Islet precursor cell (in vitro differentiated cells): ENCODE data around the gene HAUS2.
"Not testable (repeated sequence)": the region's sequence is repeated elsewhere in the genome, so short reads cannot be mapped to it uniquely, and the experiment has no call there.

Experiments used
- DNase-seq: peaks from one replicate; pipeline ENCODE4 v3.0.0-alpha.2; 2018

Gene HAUS2

DNA sequence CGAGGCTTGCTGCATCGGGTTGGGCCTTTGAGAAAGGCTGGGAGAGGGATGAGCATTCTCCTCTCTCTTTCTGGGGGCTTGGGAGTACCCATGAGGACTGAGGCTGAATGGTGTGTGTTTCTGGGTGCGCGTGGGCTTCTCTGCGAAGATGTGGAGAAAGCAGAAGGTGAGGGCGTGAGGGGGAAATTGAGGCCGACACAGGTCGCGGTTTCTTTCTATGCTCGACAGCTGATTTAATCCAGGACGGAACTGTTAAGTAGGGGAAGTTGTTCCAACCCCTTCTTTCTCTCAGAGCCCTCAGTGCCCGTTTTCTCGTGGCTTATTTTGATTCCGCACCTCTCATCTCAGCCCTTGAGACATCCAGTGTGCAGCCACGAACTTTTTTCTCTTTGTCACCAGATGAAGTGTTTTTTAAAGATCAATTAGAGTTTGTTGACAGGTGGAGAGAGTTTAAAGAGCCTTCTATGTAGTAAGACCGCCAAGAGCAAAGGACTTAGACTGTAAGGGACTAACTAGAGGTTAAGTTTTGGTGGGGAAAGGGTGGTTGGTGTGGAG, 27.5 kb downstream of the HAUS2 start:
- DNase-seq: no peak

DNA sequence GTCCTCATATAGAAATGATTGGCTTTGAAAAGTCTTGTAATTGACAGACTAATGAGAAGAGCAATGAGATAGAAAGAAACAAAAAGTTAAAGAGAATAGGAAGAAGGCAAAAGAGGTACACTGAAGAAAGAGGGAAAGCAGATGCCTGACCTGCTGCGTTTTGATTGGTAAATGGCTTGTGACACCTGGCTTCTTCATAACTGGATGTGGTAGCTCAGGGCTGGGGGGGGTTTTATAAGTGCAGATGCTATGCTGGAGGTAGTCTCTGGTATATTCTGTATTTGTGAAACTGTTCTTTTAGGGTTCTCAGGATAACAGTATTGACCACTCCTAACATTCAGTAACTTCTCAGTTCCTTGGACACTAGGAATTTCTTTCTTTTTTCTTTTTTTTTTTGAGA, 28.1 kb downstream of the HAUS2 start:
- DNase-seq: no peak

DNA sequence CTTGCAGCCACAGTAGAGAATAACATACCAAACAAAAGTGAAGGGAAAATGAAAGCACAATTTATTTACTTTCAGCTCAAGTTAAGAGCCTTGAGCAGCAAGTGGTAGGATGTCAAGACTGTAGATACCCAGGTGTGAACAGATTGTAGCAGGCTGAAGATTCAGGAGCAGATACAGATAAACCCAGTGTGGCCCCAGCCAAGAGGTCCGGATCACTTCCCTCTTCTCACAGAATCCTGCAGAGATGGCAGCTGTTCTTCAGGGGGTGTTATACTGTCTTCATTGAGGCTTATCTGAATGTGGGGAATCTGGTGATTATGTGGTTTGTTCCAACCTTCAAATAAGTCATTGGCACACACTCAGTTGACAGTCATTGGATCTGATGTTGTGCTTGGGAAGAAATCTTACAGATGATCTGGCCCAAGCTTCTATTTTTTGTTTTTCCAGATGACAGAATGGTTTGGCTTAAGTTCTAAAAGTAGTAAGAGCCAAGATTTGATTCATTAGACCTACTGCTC, 28.9 kb downstream of the HAUS2 start:
- no peak for DNase-seq

DNA sequence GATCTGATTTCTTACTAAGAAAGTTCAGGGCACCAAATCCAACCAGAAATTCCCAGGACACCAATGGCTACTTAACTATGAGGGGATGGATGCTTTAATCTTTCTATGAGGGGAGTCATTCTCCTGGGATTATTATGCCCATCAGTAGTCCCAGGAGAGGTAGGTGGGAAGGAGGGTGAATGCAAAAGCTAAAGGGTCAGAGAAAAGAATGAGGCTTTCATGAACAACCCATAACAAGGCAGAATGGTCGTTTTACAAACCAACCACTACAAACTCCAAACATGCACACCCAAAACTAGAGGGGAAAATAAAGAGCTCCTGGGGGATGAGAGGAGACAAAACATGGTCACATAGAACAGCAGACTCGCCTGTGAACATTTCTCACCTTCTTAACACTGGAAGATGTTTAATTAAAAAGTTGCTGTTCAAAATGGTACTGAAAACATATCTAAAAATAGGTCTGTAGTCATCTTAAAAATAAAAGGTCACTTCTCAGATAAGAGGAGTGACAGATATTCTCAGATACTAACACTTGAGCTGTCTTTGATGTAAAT, 30.4 kb downstream of the HAUS2 start:
- no peak for DNase-seq

DNA sequence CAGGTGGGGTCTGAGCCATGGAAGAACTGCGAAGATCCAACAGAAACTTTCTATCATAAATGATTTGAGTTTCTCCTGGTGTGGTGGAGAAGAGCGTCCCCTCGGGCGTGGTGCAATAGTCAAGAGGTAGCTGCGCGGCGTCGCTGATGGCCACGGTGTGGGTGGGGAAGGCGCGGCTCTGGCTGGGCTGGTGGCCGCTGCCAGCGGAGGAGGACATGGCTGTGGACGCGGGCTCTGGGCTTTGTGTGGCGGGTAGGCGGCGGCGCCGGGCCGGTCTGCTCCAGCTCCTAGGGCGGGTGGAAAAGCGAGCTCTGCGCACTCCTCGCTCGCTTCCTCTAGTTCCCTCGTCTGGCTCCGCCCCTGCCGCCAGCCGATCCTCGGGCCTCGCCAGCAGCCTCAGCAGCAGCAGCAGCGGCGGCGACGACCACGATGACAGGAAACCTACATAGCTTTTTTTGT, 32.7 kb downstream of the HAUS2 start:
- peak; percentile 94 for DNase-seq

DNA sequence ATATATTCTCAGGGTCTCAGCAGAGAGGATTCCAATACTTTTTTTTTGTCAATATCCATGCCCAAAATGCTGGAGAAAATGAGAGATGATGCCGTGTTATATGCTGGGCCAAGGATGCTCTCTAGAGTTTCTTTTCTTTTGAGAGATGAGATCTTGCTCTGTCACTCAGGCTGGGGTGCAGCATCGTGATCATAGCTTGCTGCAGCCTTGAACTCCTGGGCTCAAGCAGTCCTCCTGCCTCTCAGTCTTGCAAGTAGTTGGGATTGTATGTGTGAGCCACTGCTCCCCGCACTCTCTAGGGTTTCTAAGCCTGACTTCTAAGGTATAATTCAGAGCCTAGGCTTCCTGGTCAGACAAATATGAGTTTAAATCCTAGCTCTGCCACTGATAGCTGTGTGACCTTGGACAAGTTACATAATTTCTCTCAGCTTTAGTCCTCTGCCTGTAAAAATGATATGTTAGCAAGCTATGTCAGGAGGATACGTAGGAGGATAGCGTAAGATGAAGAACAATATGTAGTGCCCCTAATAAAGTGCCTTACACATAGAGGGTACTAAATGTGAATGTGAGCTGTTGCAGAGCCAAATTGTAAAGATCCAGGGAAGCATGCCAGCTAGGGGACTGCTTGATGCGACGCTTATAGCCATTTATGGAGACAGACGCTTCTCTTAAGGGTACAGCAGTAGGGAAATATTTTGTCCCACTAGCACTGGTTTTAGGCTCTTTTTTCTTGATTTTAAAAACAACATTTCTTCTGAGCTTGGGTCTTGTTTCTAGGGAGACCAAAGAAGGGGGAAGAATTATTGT, 34.1 kb downstream of the HAUS2 start:
- DNase-seq: peak; percentile 29

DNA sequence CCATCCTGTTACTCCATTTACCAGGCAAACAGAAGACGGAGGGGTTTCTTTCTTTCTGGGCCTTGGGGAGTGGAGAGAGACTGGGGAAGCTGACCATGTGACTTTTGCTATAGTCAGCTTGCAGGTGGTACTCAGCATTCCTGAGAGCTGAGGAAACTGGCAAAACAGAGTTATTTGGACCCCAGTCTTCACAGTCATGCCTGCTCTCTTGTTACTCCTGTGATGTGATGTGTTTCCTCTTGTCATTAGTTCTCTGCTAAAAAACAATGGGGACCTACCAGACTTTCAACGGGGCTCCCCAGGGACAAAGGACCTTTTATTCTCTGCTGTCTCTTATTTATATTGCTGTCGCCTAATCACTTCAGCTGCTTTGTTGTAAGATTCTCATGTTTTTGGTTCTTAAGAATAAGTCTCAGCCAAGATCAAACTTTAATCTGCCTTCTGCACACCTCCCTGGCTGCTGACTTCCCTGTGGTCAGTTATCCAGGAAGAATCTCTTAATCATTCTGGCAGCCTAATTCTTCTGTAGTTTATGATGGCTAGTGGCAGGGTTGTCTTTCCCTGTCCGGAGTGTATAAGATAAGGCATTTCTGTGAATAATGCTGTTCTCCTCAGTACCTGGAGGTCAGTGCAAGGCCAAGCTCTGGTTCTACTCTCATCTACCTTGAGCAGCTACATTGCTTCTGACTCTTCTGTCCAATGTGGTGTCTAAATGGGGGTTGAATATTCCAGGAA, 35.6 kb downstream of the HAUS2 start:
- peak; percentile 57 for DNase-seq

DNA sequence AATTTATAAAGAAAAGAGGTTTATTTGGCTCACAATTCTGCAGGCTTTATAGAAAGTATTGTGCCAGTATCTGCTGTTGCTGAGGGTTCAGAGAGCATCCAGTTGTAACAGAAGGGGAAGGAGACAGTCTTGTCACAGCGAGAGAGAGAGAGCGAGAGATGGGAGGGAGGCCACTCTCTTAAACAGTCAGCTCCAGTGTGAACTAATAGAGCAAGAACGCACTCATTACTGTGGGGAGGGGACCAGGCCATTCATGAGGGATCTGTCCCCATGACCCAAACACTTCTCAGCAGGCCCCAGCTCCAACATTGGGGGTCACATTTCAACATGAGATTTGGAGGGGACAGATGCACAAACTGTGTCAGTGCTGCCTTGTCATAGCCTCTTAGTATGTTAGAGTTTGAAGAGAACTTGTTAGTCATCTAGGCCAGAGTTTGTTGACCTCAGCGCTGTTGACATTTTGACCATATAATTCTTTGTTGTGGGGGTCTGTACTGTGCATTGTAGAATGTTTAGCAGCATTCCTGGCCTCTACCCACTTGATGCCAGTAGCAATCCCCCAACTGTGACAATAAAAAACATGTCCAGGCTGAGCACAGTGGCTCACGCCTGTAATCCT, 42.1 kb downstream of the HAUS2 start:
- peak; percentile 41 for DNase-seq

DNA sequence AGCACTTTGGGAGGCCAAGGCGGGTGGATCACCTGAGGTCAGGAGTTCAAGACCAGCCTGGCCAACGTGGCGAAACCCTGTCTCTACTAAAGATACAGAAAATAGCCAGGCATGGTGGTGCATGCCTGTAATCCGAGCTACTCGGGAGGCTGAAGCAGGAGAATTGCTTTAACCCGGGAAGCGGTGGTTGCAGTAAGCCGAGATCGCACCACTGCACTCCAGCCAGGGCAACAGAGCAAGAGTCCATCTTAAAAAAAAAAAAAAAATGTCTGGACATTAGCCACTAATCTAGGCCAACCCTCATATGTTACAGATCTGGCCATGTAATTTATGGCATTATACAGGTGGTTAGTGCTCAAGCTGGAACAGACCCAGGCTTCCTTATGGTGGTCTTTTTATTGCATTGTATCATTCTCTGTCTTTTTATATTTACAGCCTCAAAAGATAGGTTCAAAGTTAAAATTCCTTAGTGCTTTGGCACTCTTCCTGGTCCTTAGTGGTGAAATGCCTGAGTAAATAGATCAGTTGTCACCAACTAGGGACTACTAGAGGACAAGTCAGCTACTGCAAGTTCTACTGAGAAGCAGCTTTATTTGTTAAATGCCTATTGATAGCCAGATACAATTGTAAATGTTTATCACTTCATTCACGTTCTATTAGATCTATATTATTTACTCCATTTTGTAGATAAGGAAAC, 42.7 kb downstream of the HAUS2 start:
- peak; percentile 20 for DNase-seq

DNA sequence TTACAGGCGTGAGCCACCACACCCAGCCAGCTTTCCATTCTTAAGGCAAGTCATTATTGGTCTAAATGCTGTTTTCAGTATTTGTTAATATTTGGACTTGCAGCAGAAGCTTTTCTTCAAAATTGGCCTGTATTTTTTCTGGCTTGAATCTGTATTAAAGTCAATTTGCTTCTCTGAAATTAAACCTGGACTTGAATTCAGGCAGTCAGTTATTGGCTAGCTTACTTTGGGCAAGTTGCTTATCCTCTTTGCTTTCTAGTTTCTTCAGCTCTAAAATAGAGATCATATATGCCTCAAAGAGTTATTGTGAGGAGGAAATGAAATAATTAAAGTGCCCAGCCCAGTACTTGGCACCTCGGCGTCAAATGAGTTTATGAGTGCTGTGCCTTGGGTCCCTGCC, 44.1 kb downstream of the HAUS2 start:
- DNase-seq: no peak

DNA sequence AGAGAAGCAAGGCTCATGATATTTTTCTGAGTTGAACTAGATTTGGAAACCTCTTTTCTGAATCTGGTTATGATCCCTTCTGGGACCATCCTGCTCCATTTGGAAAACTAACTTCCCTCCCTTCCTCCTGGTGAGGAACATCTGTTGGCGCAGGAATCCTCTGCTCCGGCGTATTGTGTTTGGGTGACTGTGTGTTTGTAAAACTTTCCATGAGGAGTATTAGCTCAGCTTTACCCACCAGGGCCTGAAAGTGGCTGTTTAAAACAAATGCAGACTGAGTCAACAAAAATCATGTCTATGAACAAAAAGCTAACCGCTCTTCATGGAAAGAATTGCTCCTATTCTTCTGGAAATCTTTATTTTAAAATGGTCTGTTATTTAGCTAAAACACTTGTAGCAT, 44.5 kb downstream of the HAUS2 start:
- no peak for DNase-seq

DNA sequence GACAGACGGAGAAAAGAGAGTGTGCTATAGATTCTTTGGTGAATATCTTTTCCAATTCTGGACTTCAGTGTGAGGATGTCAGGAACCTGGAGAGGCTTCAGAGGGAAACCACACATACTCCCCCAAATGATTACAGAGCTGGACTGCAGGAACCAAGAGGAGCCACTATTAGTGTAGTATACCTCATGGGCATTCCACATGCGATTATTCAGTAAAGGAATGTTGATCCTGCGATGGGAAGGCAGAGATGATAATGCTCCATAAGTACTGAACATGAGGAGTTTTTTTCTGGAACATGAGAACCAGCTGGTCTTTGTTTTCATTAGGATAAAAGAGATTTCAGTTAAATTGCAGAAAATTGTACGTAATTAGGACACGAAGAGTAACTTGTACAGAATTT, 45.5 kb downstream of the HAUS2 start:
- no peak for DNase-seq

DNA sequence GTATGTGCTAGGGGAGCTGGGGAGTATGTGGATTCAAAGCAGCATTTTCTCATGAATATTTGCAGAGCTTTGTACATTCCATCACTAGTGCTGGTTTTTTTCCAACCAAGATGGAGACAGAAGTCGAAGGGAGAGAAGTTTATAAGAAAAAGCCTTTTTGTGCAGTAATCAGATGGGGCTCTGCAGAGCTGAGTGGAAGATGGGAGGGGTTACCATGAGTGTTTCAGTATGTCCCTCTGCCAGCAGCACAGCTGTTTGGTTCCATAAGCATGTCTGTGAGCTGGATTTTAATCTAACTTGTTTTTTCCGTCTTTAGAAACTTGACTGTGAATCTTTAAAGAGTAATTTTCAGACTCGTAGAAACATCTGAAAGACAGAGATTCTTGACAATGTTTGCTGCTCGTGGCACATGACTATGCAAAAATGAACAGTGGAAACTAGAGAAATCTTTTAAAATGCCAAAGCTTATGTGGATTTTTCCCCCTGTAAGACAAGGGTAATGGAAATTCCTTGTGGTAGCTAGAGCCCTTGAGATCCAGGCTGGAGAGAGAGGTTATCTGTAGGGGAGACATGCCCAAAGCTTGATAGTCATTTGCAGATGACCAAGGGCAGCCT, 47.1 kb downstream of the HAUS2 start:
- no peak for DNase-seq

DNA sequence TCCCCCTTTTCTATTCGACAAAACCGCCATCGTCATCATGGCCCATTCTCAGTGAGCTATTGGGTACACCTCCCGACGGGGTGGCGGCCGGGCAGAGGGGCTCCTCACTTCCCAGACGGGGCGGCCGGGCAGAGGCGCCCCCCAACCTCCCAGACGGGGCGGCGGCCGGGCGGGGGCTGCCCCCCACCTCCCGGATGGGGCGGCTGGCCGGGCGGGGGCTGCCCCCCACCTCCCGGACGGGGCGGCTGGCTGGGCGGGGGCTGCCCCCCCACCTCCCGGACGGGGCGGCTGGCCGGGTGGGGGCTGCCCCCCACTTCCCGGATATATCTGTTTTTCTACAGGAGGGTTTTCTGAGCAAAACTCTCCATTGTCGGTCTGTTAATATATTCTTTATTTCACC, 52.7 kb downstream of the HAUS2 start:
- not testable (repeated sequence) for DNase-seq

DNA sequence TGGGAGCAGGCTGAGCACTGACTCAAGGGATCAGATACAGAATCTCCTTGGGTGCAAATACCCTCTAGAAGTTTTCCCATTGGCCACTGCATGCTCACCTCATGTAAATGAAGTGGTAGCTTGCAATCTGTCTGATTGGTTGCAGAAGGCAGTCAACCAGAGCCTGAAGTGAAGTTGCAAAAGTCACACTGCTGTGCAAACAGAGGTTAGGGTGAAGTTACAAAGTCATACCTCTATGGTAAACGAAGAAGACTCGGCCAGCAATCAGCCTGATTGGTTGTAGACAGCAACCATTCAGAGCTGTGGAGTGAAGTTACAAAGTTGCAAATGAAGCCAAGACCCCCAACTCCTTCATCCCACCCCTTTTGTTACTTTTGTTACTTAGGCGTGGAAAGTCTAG, 53.9 kb downstream of the HAUS2 start:
- DNase-seq: no peak

DNA sequence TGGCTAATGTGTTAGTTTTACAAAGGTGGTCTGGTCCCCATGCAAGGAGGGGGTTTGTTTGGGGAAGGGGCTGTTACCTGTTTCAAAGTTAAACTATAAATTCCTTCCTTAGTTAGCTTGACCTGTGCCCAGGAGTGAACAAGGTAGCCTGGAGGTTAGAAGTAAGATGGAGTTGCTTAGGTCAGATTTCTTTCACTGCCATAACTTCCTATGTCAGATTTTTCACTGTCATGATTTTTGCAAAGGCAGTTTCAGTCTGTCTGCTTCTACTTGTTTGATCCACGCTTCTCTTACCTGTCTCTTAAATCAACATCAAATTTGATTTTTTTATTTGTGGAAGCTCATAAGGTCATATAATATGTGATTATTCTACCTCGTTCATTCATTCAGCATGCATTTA, 55.3 kb downstream of the HAUS2 start:
- DNase-seq: no peak

DNA sequence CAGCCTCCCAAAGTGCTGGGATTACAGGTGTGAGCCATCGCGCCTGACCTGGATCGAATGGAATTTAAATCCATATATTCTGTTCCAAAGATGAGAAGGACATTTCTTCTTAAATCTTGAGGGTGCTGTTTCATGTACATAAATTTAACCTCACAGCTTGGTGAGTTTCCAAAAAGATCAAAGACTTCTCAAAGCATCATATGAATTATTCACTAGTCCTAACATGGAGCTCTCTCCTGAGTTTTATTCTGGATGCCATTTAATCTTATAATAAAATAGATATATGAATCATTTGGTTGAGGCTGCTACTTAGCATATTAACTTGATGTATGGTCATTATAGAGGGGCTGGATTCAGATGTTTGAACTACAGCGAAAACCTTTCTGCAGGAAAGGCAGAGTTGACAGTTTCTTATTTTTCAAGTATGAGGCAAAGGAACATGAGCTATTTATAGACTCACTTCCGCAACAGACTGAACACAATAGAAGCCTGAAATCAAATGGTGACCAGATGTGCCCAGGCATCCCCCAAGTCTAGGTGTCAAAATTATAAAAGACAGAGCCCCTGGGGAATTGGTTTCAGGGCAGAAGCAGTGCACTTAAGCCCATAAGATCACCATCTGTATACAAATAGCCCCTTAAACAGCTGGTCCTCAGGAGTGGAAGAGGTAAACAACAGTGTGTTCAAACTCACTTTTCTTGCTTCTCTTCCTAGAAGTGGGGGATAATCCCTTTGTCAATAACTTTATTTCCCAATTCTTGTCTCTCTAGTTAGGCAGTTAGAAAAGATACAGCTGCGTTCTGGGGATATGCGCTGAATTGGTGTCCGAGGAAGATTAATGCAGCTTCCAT, 56.5 kb downstream of the HAUS2 start:
- no peak for DNase-seq

DNA sequence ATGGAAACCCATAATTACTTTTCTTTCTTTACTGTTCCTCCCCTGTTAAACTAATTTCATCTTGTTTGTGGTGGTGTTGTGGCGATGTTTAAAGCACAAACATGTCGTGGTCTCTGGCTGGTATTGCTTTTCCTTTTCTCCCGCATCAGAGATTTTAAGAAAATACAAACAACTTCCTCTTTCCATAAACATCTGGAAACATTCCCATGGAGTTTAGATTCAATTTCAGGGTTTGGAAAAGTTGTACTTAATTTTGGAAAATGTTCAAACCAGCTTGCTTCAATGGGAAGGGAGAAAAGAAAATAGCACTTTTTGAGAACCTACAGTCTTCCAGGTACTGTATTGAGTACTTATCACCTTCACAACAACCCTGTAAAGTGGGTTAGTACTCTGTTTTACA, 57.2 kb downstream of the HAUS2 start:
- DNase-seq: no peak

DNA sequence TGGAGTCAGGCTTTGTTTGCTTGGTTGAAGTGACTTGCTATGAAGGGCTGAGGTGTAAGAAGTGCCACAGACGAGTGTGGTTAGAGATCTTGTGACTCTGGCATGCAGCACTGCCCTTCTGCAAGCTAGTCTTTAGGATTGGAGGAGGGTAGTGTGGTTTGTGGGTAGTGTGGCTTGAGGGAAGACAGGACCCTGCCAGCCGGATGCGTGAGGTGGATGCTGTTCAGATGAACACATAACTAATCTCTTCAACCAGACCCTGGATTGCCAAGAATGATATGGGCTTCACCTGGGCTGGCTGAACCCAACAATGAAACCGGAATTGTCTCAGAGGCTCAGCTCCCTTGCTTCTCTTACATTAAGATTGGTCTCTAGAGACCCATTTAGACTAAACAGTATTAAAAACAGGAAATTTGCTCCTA, 59.5 kb downstream of the HAUS2 start:
- peak; percentile 63 for DNase-seq

DNA sequence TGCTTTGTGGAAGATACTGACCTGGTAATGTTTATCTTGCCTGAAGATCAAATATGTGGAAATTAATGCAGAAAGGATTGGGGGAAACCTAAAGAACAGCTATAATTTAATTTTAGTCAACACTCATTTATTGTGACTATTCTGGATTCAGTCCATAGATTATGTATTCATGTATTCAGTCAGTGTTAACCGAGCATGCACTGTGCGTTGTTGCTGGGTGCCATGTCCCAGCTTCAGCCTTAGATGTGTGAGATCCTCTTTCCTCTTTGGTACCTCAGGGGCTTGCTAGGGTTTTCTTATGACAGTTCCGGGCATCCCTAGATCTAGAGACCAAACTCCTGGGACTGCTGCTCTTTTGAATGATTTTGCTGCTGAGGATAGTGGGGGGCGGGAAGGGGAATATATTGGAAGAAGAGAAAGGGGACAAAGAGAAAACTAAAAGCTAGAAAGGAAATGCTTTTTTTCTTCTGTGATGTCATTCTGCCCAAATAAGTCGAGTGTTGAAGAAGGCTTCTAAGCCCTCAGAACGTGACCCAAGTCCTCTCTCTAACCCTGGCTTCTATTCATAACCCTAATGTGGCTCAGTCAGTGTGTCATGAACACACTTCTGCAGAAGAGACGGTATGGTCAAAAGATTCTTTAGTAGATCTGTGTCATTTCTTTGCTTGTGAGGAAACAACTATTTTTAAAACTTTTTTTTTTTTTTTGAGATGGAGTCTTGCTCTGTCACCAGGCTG, 60.3 kb downstream of the HAUS2 start:
- no peak for DNase-seq
